Measurements from ENCODE around the gene LMX1A. TPM values are rescaled to one million over a fixed set of nuclear protein-coding genes. Genes with fewer than 3 reads are reported as not detected.

LMX1A gene
- total RNA-seq, 2 experiments from 2014 or later: not detected

- intact Hi-C loops (cut with micrococcal nuclease): no loop called here
- Mint-ChIP-seq H3K4me3 (no peak overlapping the region), H3K27ac (no peak overlapping the region), H3K9me3 (no peaks in the 10 kb centered on the region), H3K27me3 (ENCODE audit: low read depth) (peaks cover 5% of the 10 kb centered on the region), H3K4me1 (ENCODE audit: low read depth) (no peaks in the 10 kb centered on the region), H3K36me3 (ENCODE audit: low read depth) (no peaks in the 10 kb centered on the region)
- CTCF ChIA-PET: interaction anchor here (1.2 to 1.5 kb wide), 2 partner anchors 8 to 11 kb away, joined by 4 read pairs; no protein-coding TSS in a partner anchor
- DNase-seq: no peak
Measured at GRCh38 chr1:165152727-165153126, 203.8 kb downstream of the LMX1A start.

GRCh38 chr1:165152109-165152508 is 204.4 kb downstream of the LMX1A start:
- no peak for DNase-seq
- CTCF ChIA-PET: interaction anchor here (1.5 kb wide), 1 partner anchor 10 kb away, joined by 4 read pairs; no protein-coding TSS in a partner anchor
- Mint-ChIP-seq H3K9me3 (no peaks in the 10 kb centered on the region), H3K4me3 (no peak overlapping the region), H3K27ac (no peak overlapping the region), H3K36me3 (ENCODE audit: low read depth) (no peaks in the 10 kb centered on the region), H3K4me1 (ENCODE audit: low read depth) (no peaks in the 10 kb centered on the region), H3K27me3 (ENCODE audit: low read depth) (peaks cover 5% of the 10 kb centered on the region)
- intact Hi-C loops (cut with micrococcal nuclease): no loop called here

Other genes starting within 250 kb of the LMX1A start
- gene RXRG, start 88.4 kb upstream of the LMX1A start, total RNA-seq: not detected
- not detected for gene LRRC52, start 187.3 kb upstream of the LMX1A start, total RNA-seq